NCI-H2107 (cell line): ENCODE measurements around the gene ERBIN.
"Not testable (repeated sequence)": the region's sequence is repeated elsewhere in the genome, so short reads cannot be mapped to it uniquely, and the experiment has no call there.

Experiments
- DNase-seq: peaks from one replicate; lab custom pipeline; 2025; lab: John Stamatoyannopoulos, UW

ERBIN gene

GRCh38 chr5:65926276-65926783, at the start of gene ERBIN:
TSS of gene ERBIN (plus strand) at chr5:65926575. CDS start at chr5:65992719, 66,144 bp downstream.
- DNase-seq: no peak

- no peak for DNase-seq
Measured at GRCh38 chr5:65876970-65877369, 49.4 kb upstream of the ERBIN start.

- not testable (repeated sequence) for DNase-seq
Measured at GRCh38 chr5:65879668-65880256, 46.6 kb upstream of the ERBIN start.

- DNase-seq: no peak
Measured at GRCh38 chr5:65880496-65881072, 45.8 kb upstream of the ERBIN start.

- DNase-seq: no peak
Measured at GRCh38 chr5:65882278-65882677, 44.1 kb upstream of the ERBIN start.

GRCh38 chr5:65883461-65883860, 42.9 kb upstream of the ERBIN start:
- DNase-seq: no peak

- no peak for DNase-seq
Measured at GRCh38 chr5:65886387-65886786, 40.0 kb upstream of the ERBIN start.

- DNase-seq: not testable (repeated sequence)
Measured at GRCh38 chr5:65892024-65892423, 34.4 kb upstream of the ERBIN start.

GRCh38 chr5:65892801-65893200, 33.6 kb upstream of the ERBIN start:
- DNase-seq: no peak

- DNase-seq: no peak
Measured at GRCh38 chr5:65893749-65894430, 32.5 kb upstream of the ERBIN start.

- no peak for DNase-seq
Measured at GRCh38 chr5:65895891-65896290, 30.5 kb upstream of the ERBIN start.

GRCh38 chr5:65900746-65901145, 25.6 kb upstream of the ERBIN start:
- DNase-seq: no peak

- no peak for DNase-seq
Measured at GRCh38 chr5:65902104-65902503, 24.3 kb upstream of the ERBIN start.

- no peak for DNase-seq
Measured at GRCh38 chr5:65903581-65903980, 22.8 kb upstream of the ERBIN start.

GRCh38 chr5:65906256-65906655, 20.1 kb upstream of the ERBIN start:
- DNase-seq: no peak

GRCh38 chr5:65907135-65907534, 19.2 kb upstream of the ERBIN start:
- DNase-seq: no peak

GRCh38 chr5:65910711-65911110, 15.7 kb upstream of the ERBIN start:
- no peak for DNase-seq

GRCh38 chr5:65912311-65912710, 14.1 kb upstream of the ERBIN start:
- DNase-seq: no peak

GRCh38 chr5:65913519-65913918, 12.9 kb upstream of the ERBIN start:
- no peak for DNase-seq

- no peak for DNase-seq
Measured at GRCh38 chr5:65914641-65915196, 11.7 kb upstream of the ERBIN start.

GRCh38 chr5:65915661-65916060, 10.7 kb upstream of the ERBIN start:
- DNase-seq: not testable (repeated sequence)

- no peak for DNase-seq
Measured at GRCh38 chr5:65916066-65916465, 10.3 kb upstream of the ERBIN start.

GRCh38 chr5:65916636-65917035, 9.7 kb upstream of the ERBIN start:
- no peak for DNase-seq
